K562 (cell line): Measurements from ENCODE around the gene SPTLC3. TPM values are rescaled to one million over a fixed set of nuclear protein-coding genes. Genes with fewer than 3 reads are reported as not detected.

Experiments
- ATAC-seq: fragments of 200-7000 bp; cut with Tn5 transposase; 3 replicates; pipeline ENCODE4 v1.9.1; 2020; ENCODE audit warnings: moderate library complexity
- Bru-seq: library from RNA; stranded (reverse); fragments of 400-500 nt; gene quantifications from one replicate; lab custom pipeline; 2021; lab: Mats Ljungman, UMichigan
- BruChase-seq, 2 experiments: library from RNA; stranded (reverse); fragments of 400-500 nt; gene quantifications; one replicate each; lab custom pipeline; 2021; lab: Mats Ljungman, UMichigan
- BruUV-seq: library from RNA; stranded (reverse); fragments of 400-500 nt; replicated peaks from 2 replicates; lab custom pipeline; 2021; lab: Mats Ljungman, UMichigan
- CTCF ChIA-PET: fragments of 300-600 bp; formaldehyde crosslinking; extraction: SDS; loops from one replicate; lab custom pipeline; 2021; ENCODE audit warnings: low intra/inter-chr PET ratio; lab: Yijun Ruan, JAX
- POLR2A ChIA-PET: fragments of 300-600, 350-650 bp; sonication (Branson Sonifier 250); formaldehyde crosslinking; extraction: SDS; loops from one replicate; lab custom pipeline; 2021; ENCODE audit warnings: antibody characterized with exemption, inconsistent platforms; lab: Yijun Ruan, JAX
- DNase-seq, 4 experiments: peaks; one replicate each; pipeline versions ENCODE4 v3.0.0 to v3.0.0-alpha.2; 2011 to 2018; ENCODE audit warnings: low spot score in 3 of 4, mixed read lengths in 3 of 4; ENCODE audit errors: extremely low read depth in 1 of 4
- FAIRE-seq: peaks from 2 replicates; lab custom pipeline; 2011; peaks lifted over from hg19 to GRCh38; lab: Jason Lieb, UNC
- H2AFZ ChIP-seq: 2 replicates; pipeline ENCODE4 v1.6.0; 2011; ENCODE audit warnings: low read depth, low read length, control low read depth, inconsistent platforms
- H3K27ac ChIP-seq: fragments of 200-600 bp; 3 replicates; pipeline ENCODE4 v1.8.0; 2011; ENCODE audit warnings: low read depth, mild to moderate bottlenecking, control low read depth, inconsistent platforms, low read length, moderate library complexity, mixed read lengths; ENCODE audit errors: extremely low read depth
- H3K27me3 ChIP-seq, 2 experiments: fragments of 300-600 bp in 1 of 2; 2 replicates in 1 of 2; 3 replicates in 1 of 2; pipeline versions ENCODE4 v1.6.0 to v1.8.0; 2011; ENCODE audit warnings: inconsistent platforms in 2 of 2, low read length in 2 of 2, mild to moderate bottlenecking in 1 of 2, mixed read lengths in 1 of 2, moderate library complexity in 1 of 2; ENCODE audit not compliant: control insufficient read depth in 2 of 2, insufficient read depth in 2 of 2
- H3K36me3 ChIP-seq: fragments of 300-600 bp; 3 replicates; pipeline ENCODE4 v1.8.0; 2011; ENCODE audit warnings: mild to moderate bottlenecking, low read length, inconsistent platforms; ENCODE audit not compliant: control insufficient read depth, insufficient read depth
- H3K4me1 ChIP-seq, 2 experiments: fragments of 200-600 bp in 1 of 2; replicated peaks in 1 of 2; 2 replicates in 1 of 2; 3 replicates in 1 of 2; pipeline versions ENCODE4 v1.5.1 to v1.8.0; 2011; ENCODE audit warnings: inconsistent platforms in 2 of 2, low read length in 2 of 2, mild to moderate bottlenecking in 1 of 2, mixed read lengths in 1 of 2, moderate library complexity in 1 of 2; ENCODE audit not compliant: control insufficient read depth in 2 of 2, insufficient read depth in 2 of 2
- H3K4me2 ChIP-seq: 2 replicates; pipeline ENCODE4 v1.6.1; 2011; ENCODE audit warnings: low read length, control low read depth, inconsistent platforms, mixed read lengths; ENCODE audit not compliant: insufficient read depth
- H3K4me3 ChIP-seq: fragments of 200-600 bp; sonication (generic), shearing (Covaris generic); 2 replicates; pipeline ENCODE4 v1.5.1; 2016; ENCODE audit warnings: control low read depth, inconsistent platforms
- H3K79me2 ChIP-seq: fragments of 200-600 bp; 3 replicates; pipeline ENCODE4 v1.8.0; 2011; ENCODE audit warnings: low read length, inconsistent platforms; ENCODE audit not compliant: control insufficient read depth, insufficient read depth
- H3K9ac ChIP-seq, 2 experiments: 2 replicates each; pipeline versions ENCODE4 v1.6.0 to v1.6.1; 2011; ENCODE audit warnings: low read depth in 2 of 2, low read length in 2 of 2, control low read depth in 1 of 2, inconsistent platforms in 1 of 2, mild to moderate bottlenecking in 1 of 2, mixed read lengths in 1 of 2; ENCODE audit not compliant: insufficient read depth in 1 of 2
- H3K9me1 ChIP-seq: one replicate; pipeline ENCODE4 v1.6.0; 2011; ENCODE audit warnings: inconsistent platforms, mild to moderate bottlenecking, low read length, moderate library complexity; ENCODE audit not compliant: control insufficient read depth, insufficient read depth
- H3K9me3 ChIP-seq: replicated peaks from 2 replicates; pipeline ENCODE4 v1.5.1; 2011; ENCODE audit warnings: low read depth, low read length, inconsistent platforms; ENCODE audit not compliant: control insufficient read depth, insufficient read depth
- H4K20me1 ChIP-seq: replicated peaks from 2 replicates; pipeline ENCODE4 v1.6.1; 2011; ENCODE audit warnings: low read length, inconsistent platforms, mixed read lengths; ENCODE audit not compliant: control insufficient read depth, insufficient read depth
- ATF2 ChIP-seq: sonication (generic); formaldehyde crosslinking; IDR thresholded peaks from 2 replicates; pipeline ENCODE4 v1.8.1; 2022; ENCODE audit warnings: missing genetic modification reagents
- HMG20A ChIP-seq: fragments of 450-650 bp; formaldehyde crosslinking; conservative IDR thresholded peaks from 2 replicates; pipeline ENCODE4 v1.4.0; 2020; ENCODE audit warnings: mild to moderate bottlenecking, mixed read lengths
- HNRNPLL ChIP-seq: fragments of 200-400 bp; formaldehyde crosslinking; IDR thresholded peaks from 2 replicates; pipeline ENCODE4 v1.6.1; 2017; ENCODE audit warnings: low read length, low read depth, mild to moderate bottlenecking; ENCODE audit not compliant: poor library complexity, severe bottlenecking
- KAT8 ChIP-seq: fragments of 450-650 bp; IDR thresholded peaks from 2 replicates; pipeline ENCODE4 v1.6.1; 2016; ENCODE audit warnings: low read depth, mild to moderate bottlenecking
- KHSRP ChIP-seq: fragments of 450-650 bp; IDR thresholded peaks from 2 replicates; pipeline ENCODE4 v1.6.1; 2017
- LCOR ChIP-seq: sonication (generic); formaldehyde crosslinking; IDR thresholded peaks from 2 replicates; pipeline ENCODE4 v1.8.0; 2022; ENCODE audit warnings: mild to moderate bottlenecking, missing genetic modification reagents
- PATZ1 ChIP-seq: fragments of 250-450 bp; sonication (Bioruptor Pico); IDR thresholded peaks from 2 replicates; pipeline ENCODE4 v1.5.0; 2020; ENCODE audit warnings: mild to moderate bottlenecking, borderline replicate concordance
- POLR2B ChIP-seq: fragments of 450-650 bp; IDR thresholded peaks from 2 replicates; pipeline ENCODE4 v1.6.1; 2018; ENCODE audit warnings: low read depth; ENCODE audit not compliant: partially characterized antibody
- RNF2 ChIP-seq: sonication (generic); IDR thresholded peaks from 2 replicates; pipeline ENCODE4 v1.6.1; 2016
- TEAD4 ChIP-seq, 2 experiments: sonication (generic) in 1 of 2; formaldehyde crosslinking in 1 of 2; IDR thresholded peaks; 2 replicates each; pipeline versions ENCODE4 v1.6.1 to v1.8.0; 2012 to 2022; ENCODE audit warnings: borderline replicate concordance in 1 of 2, inconsistent platforms in 1 of 2, low read length in 1 of 2, mild to moderate bottlenecking in 1 of 2, missing genetic modification reagents in 1 of 2
- ZNF830 ChIP-seq: fragments of 250-450 bp; sonication (Bioruptor Pico); IDR thresholded peaks from 2 replicates; pipeline ENCODE4 v1.5.0; 2021; ENCODE audit warnings: mild to moderate bottlenecking
- ZSCAN29 ChIP-seq: fragments of 450-650 bp; IDR thresholded peaks from 2 replicates; pipeline ENCODE4 v1.6.1; 2017
- ZZZ3 ChIP-seq: fragments of 450-650 bp; IDR thresholded peaks from 2 replicates; pipeline ENCODE4 v1.6.1; 2016; ENCODE audit warnings: antibody characterized with exemption, mild to moderate bottlenecking, moderate library complexity
- WGBS: fragments of 100-300 bp; shearing (Covaris generic); methylation state at CpG from one replicate; pipeline ENCODE4 v1.1.6; 2016; ENCODE audit warnings: low coverage, mixed read lengths; ENCODE audit not compliant: insufficient coverage; ENCODE audit errors: missing lambda C conversion rate; 5-methylcytosine and 5-hydroxymethylcytosine counted together
- in situ Hi-C: fragments of 300-500 bp; cut with MboI; formaldehyde crosslinking; loops from 4 replicates; pipeline ENCODE4 v1.15.0; 2018; ENCODE audit warnings: inconsistent platforms, mixed read lengths
- intact Hi-C: fragments of 100-400 bp; cut with micrococcal nuclease; formaldehyde crosslinking; loops from 2 replicates; pipeline ENCODE4 v1.14.2; 2022
- long read RNA-seq, 3 experiments: library from polyadenylated mRNA in 2 of 3; library from RNA in 1 of 3; unstranded in 2 of 3; stranded (forward) in 1 of 3; transcript quantifications; one replicate each; pipeline ENCODE4 v2.0.0, GENCODE V29; 2019 to 2022
- polyA minus RNA-seq, 3 experiments: library from RNA; depleted of rRNA, polyadenylated mRNA; stranded (reverse); fragments of >200 nt; gene quantifications; 2 replicates each; pipeline ENCODE4 v1.2.3, GENCODE V29; 2011
- polyA plus RNA-seq, 8 experiments: library from polyadenylated mRNA; depleted of rRNA in 4 of 8; stranded (reverse) in 5 of 8; unstranded in 3 of 8; fragments of >200 nt; fragmentation: Nextera tagmentation in 2 of 8; fragmentation: Illumina TruSeq in 1 of 8; extraction: Ambion mirVana in 2 of 8; extraction: Trizol in 1 of 8; gene quantifications; 2 replicates each; pipeline versions ENCODE4 v1.2.1 to v1.2.3, GENCODE V29; 2011 to 2014; ENCODE audit warnings: inconsistent platforms in 1 of 8, missing spikeins in 1 of 8
- total RNA-seq, 7 experiments: library from RNA; depleted of rRNA in 6 of 7; stranded (reverse); fragments of >200 nt in 6 of 7; fragmentation: Illumina TruSeq in 2 of 7; extraction: Trizol in 2 of 7; gene quantifications; 2 replicates each; pipeline versions ENCODE4 v1.2.1 to v1.2.3, GENCODE V29; 2011 to 2021; ENCODE audit warnings: low replicate concordance in 1 of 7

Gene SPTLC3
- total RNA-seq (2011; cell fraction: chromatin; rRNA removed; ENCODE audit: low replicate concordance) = not detected in 2 replicates
- not detected in 2 replicates for total RNA-seq (2011; cell fraction: nucleolus; rRNA removed)
- total RNA-seq (2011; cell fraction: nucleoplasm; rRNA removed) = not detected in 2 replicates
- total RNA-seq (2014; rRNA removed) = not detected in 2 replicates
- total RNA-seq (2014; rRNA removed; fragmentation: Illumina TruSeq; extraction: Trizol) = not detected in 2 replicates
- total RNA-seq (2015; rRNA removed; fragmentation: Illumina TruSeq; extraction: Trizol) = not detected in 2 replicates
- not detected in 2 replicates for total RNA-seq (2021)
- not detected in 2 replicates for polyA plus RNA-seq (2011; rRNA removed)
- not detected in 2 replicates for polyA plus RNA-seq (2011; cell fraction: cytosol; rRNA removed)
- polyA plus RNA-seq (2011; cell fraction: nucleus; rRNA removed) = not detected in 2 replicates
- not detected in 2 replicates for polyA plus RNA-seq (2012)
- not detected in 2 replicates for polyA plus RNA-seq (2014; fragmentation: Illumina TruSeq; extraction: Trizol)
- polyA plus RNA-seq (2014; fragmentation: Nextera tagmentation; extraction: Ambion mirVana) = not detected
- polyA plus RNA-seq (2014; rRNA removed) = not detected in 2 replicates
- polyA minus RNA-seq (2011; rRNA and poly(A)+ RNA removed) = not detected in 2 replicates
- polyA minus RNA-seq (2011; cell fraction: cytosol; rRNA and poly(A)+ RNA removed) = not detected in 2 replicates
- not detected in 2 replicates for polyA minus RNA-seq (2011; cell fraction: nucleus; rRNA and poly(A)+ RNA removed)
- percentile 5 among the genes with signal in this experiment for Bru-seq, nascent RNA
- percentile 10 among the genes with signal in this experiment for BruChase-seq, experiment 1, labeled RNA remaining after a 2-hour chase
- percentile 5 among the genes with signal in this experiment for BruChase-seq, experiment 2, labeled RNA remaining after a 6-hour chase
- long read RNA-seq, experiment 1 = 0 reads
- long read RNA-seq, experiment 2 = 0 reads
- long read RNA-seq, experiment 3 = 0 reads

GRCh38 chr20:13008761-13009681 is at the start of gene SPTLC3:
TSS of gene SPTLC3 (plus strand) at chr20:13008972. CDS start at chr20:13009268, 296 bp downstream.
- Histone ChIP-seq H3K4me3 (no peak within 1 kb of the TSS), H4K20me1 (no peaks in the 10 kb centered on the region), H2AFZ (no peak within 1 kb of the TSS), H3K36me3 (no peaks in the 10 kb centered on the region), H3K4me1 (no peaks in the 10 kb centered on the region), H3K4me2 (no peak within 1 kb of the TSS), H3K79me2 (no peaks in the 10 kb centered on the region), H3K9me3 (no peaks in the 10 kb centered on the region), H3K27ac (no peak within 1 kb of the TSS), H3K9ac (no peak within 1 kb of the TSS), H3K9me1 (no peaks in the 10 kb centered on the region), H3K27me3 (no peaks in the 10 kb centered on the region)
- DNase-seq (no peak), ATAC-seq (no peak), FAIRE-seq (no peak)
- no TSS peak for BruUV-seq
- intact Hi-C loops = no loop called here
- ChIA-PET POLR2A (no interaction called here), CTCF (no interaction called here)
- WGBS = 0% methylated on average over 8 of the region's 9 CpGs
- in situ Hi-C loops = no loop called here
- TF ChIP-seq ZSCAN29 (no peak), KHSRP (no peak), ZNF830 (CRISPR knock-in tag) (no peak), KAT8 (no peak), RNF2 (no peak), HMG20A (CRISPR knock-in tag) (no peak), POLR2B (no peak), HNRNPLL (no peak), LCOR (CRISPR knock-in tag) (no peak), PATZ1 (CRISPR knock-in tag) (no peak), ZZZ3 (no peak), ATF2 (CRISPR knock-in tag) (no peak), TEAD4 (IDR thresholded peaks at IDR 0.05; ENCODE audit: low read length) (no peak), TEAD4 (CRISPR knock-in tag; IDR thresholded peaks at IDR 0.05; ENCODE audit: borderline replicate concordance) (no peak)
